Gastrocnemius medialis (tissue), 4 donors: Measurements from ENCODE around the gene OAS3.

Experiments
- POLR2A ChIP-seq, 2 donors: fragments of 450-650 bp; IDR thresholded peaks; one replicate each; pipeline ENCODE4 v1.6.1; 2017; ENCODE audit warnings: antibody characterized with exemption in 2 of 2, mild to moderate bottlenecking in 2 of 2, moderate library complexity in 2 of 2
- TF ChIP-seq, protein P1 (sequence below), 5 experiments: fragments of 450-650 bp in 3 of 5; fragments of 200-600 bp in 2 of 5; sonication (generic) in 2 of 5; IDR thresholded peaks in 4 of 5; conservative IDR thresholded peaks in 1 of 5; 1 replicate in 4 of 5; 2 replicates in 1 of 5; pipeline ENCODE4 v1.5.1; 2016 to 2019; ENCODE audit warnings: antibody characterized with exemption in 5 of 5, mild to moderate bottlenecking in 3 of 5, moderate library complexity in 3 of 5

DNA sequence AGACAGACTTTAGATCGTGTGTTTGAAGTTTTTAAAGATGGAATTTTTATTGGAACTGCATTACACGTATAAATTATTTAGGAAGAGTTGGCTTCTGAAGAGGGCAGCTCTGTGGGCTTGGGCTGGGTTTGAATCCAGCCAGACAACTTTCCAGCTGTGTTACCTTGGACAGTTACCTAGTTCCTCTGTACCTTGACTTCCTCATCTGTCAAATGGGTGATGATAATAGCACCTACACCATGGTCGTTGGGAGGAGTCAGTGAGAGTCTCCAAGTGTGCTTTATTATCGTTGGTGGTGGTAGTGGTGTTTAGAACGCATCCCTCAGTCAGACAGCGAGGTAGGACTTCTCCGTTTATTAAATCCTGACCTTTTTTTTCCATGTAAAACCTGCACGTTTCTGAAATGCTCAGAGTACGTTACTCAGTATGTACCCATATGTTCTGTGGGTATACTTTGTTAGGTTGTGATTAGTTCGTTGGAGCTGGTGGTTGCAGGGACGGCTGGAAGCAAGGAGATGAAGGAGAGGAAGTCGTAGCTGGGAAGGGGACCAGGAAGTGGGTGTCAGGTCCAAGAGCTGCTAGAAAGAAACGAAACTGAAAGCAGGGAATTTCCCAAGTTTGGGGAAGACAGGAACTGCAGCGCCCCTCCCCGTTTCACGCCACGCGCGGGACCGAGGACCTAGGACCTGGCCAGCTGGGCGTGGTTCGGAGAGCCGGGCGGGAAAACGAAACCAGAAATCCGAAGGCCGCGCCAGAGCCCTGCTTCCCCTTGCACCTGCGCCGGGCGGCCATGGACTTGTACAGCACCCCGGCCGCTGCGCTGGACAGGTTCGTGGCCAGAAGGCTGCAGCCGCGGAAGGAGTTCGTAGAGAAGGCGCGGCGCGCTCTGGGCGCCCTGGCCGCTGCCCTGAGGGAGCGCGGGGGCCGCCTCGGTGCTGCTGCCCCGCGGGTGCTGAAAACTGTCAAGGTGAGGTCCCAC lies at the start of gene OAS3:
- TF ChIP-seq, protein P1, sequence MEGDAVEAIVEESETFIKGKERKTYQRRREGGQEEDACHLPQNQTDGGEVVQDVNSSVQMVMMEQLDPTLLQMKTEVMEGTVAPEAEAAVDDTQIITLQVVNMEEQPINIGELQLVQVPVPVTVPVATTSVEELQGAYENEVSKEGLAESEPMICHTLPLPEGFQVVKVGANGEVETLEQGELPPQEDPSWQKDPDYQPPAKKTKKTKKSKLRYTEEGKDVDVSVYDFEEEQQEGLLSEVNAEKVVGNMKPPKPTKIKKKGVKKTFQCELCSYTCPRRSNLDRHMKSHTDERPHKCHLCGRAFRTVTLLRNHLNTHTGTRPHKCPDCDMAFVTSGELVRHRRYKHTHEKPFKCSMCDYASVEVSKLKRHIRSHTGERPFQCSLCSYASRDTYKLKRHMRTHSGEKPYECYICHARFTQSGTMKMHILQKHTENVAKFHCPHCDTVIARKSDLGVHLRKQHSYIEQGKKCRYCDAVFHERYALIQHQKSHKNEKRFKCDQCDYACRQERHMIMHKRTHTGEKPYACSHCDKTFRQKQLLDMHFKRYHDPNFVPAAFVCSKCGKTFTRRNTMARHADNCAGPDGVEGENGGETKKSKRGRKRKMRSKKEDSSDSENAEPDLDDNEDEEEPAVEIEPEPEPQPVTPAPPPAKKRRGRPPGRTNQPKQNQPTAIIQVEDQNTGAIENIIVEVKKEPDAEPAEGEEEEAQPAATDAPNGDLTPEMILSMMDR (IDR thresholded peaks at IDR 0.05 in 4 of 5, conservative IDR thresholded peaks at IDR 0.05 in 1 of 5) = no peak
- TF ChIP-seq POLR2A (IDR thresholded peaks at IDR 0.05) = no peak
